Spleen (tissue), 7 donors: ENCODE data around the gene NUDT16L1.

ENCODE experiments used
- CTCF ChIP-seq, 11 experiments: fragments of 200-600 bp in 7 of 11; fragments of 450-650 bp in 4 of 11; sonication (generic) in 4 of 11; IDR thresholded peaks in 8 of 11; conservative IDR thresholded peaks in 3 of 11; 1 replicate in 7 of 11; 2 replicates in 4 of 11; pipeline versions ENCODE4 v1.4.0 to v1.8.0; 2016 to 2021; ENCODE audit warnings: antibody characterized with exemption in 11 of 11, inconsistent platforms in 4 of 11, mild to moderate bottlenecking in 1 of 11
- POLR2A ChIP-seq, 3 donors: fragments of 450-650 bp; IDR thresholded peaks; one replicate each; pipeline ENCODE4 v1.5.1; 2017; ENCODE audit warnings: antibody characterized with exemption in 3 of 3, mild to moderate bottlenecking in 1 of 3
- donor health status: DM: no; HTN: no; CAD: no; lungs with moderate emphysema.
- donor health status: DM: no; HTN: no; CAD: no.
- donor health status: DM: no; HTN: no; CAD: no.

DNA sequence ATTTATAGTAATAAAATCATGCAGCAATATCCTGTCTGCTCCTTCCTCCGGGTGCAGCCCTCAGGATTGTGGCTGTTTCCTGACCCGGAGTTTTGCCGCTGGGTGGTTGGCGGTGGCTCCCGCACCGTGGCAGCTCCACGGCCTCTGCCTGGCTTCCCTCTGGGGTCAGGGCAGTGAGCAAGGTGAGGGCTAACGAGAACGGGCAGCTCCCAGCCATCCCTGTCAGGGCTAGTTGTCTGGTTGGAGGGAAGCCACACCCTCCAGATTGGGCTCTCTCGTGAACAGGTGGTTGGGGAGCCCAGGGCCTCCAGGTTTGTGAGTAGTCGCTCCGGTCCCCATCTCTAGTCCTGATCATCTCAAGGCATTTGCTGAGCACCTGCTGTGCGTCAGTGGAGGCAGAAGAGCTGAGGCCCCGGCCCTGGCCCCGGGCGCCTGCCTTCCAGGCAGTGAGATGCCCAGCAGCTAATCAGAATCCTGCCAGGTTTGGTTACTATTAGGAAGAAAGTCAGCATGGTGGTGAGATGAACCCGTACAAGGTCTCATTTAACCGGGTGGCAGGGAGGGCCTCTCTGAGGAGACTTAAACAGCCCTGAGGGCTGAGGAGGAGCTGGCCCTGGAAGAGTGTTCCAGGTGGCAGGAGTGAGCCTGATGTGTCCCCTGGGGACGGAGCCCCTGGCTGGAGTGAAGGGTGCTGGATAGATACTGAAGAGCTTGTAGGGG lies 2.3 kb upstream of the NUDT16L1 start:
- TF ChIP-seq POLR2A (IDR thresholded peaks at IDR 0.05) (no peak), CTCF (IDR thresholded peaks at IDR 0.05 in 8 of 11, conservative IDR thresholded peaks at IDR 0.05 in 3 of 11) (no peak)
